ENCODE data around the gene F7.

DNA sequence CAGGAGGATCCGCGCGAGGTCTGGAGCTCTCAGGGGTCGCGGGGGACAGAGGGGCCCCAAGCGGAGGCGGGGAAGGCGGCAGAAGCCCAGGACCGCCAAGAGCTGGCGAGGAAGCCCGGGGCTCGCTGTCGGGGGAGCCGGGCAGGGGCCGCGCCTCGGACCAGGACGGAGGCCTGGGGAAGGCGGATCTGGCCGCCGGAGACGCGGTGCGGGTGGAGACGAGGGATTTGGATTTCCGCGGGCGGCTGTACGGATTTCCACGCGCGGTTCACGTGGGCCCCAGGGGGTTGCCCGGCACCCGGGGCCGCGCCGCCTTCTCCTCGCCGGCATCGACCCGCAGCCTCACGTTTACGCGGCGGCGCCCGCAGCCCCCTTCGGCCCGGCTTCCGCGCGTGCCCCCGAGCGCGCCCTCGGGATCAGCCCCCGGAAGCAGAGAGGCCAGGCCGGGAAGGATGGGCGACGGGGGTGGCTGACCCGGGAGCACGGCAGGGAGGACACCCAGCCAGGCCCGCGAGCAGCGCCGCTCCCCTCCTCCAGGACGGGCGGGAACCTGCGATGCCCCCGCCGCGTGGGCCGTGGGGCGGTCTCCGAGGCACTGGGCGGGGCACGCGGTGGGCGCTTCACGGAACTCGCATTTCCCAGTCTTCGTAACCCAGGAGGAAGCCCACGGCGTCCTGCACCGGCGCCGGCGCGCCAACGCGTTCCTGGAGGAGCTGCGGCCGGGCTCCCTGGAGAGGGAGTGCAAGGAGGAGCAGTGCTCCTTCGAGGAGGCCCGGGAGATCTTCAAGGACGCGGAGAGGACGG lies 4.7 kb downstream of the F7 start:
- TF ChIP-seq ERG (CRISPR knock-in tag; IDR thresholded peaks at IDR 0.05) (no peak), CTCF (IDR thresholded peaks at IDR 0.05) (no peak), E2F5 (CRISPR knock-in tag; IDR thresholded peaks at IDR 0.05) (no peak), ZNF121 (CRISPR knock-in tag; IDR thresholded peaks at IDR 0.05) (no peak), ZNF317 (CRISPR knock-in tag; IDR thresholded peaks at IDR 0.05; ENCODE audit: borderline replicate concordance, low read depth) (no peak), TEAD4 (CRISPR knock-in tag; IDR thresholded peaks at IDR 0.05) (no peak), E2F1 (CRISPR knock-in tag; IDR thresholded peaks at IDR 0.05) (no peak)
- TF ChIP-seq, protein P1, sequence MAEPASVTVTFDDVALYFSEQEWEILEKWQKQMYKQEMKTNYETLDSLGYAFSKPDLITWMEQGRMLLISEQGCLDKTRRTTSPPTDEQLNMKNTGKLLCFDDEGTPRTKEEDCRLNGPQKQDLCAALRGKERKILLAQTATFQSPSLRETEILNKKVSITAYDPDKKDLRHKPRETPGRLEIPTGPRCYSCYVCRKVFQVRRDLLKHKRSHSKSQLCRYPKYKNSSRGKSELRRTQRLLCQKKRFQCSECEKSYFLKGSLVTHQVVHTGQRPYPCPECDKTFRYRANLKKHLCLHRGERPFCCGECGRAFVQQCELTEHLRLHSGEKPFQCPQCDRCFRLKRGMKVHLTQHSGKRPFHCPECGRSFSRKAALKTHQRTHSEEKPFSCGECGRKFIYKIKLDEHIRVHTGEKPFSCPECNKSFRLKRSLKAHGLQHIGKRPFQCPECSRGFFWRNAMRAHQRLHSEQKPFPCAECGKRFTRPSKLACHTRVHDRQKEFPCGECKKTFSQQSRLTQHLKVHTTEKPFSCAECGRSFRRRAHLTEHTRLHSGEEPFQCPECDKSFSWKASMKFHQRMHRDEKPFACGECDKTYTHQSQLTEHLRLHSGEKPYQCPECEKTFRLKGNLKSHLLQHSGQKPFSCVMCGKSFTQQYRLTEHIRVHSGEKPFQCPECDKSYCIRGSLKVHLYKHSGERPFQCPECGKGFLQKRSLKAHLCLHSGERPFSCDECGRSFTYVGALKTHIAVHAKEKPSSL (CRISPR knock-in tag; conservative IDR thresholded peaks at IDR 0.05), result no peak

Data from WTC11 (cell line).